Mesenchymal stem cell (in vitro differentiated cells and primary cell): Measurements from ENCODE around the gene SKIDA1.

Experiments
- DNase-seq: peaks from one replicate; pipeline ENCODE4 v3.0.0-alpha.2; 2013
- H2AFZ ChIP-seq: one replicate; pipeline ENCODE4 v1.6.1; 2013; ENCODE audit warnings: low read depth, mild to moderate bottlenecking, control low read depth, inconsistent platforms, low read length, moderate library complexity
- H2AK5ac ChIP-seq: 2 replicates; pipeline ENCODE4 v1.6.1; 2013; ENCODE audit warnings: low read length, moderate library complexity, mild to moderate bottlenecking, inconsistent platforms; ENCODE audit not compliant: severe bottlenecking
- H2BK120ac ChIP-seq: one replicate; pipeline ENCODE4 v1.6.1; 2013; ENCODE audit warnings: low read depth, mild to moderate bottlenecking, inconsistent platforms, low read length, moderate library complexity
- H2BK12ac ChIP-seq, 2 experiments: one replicate each; pipeline ENCODE4 v1.6.1; 2013; ENCODE audit warnings: inconsistent platforms in 2 of 2, low read length in 2 of 2, mild to moderate bottlenecking in 2 of 2, moderate library complexity in 2 of 2, control low read depth in 1 of 2
- H2BK15ac ChIP-seq: one replicate; pipeline ENCODE4 v1.6.1; 2013; ENCODE audit warnings: mild to moderate bottlenecking, low read depth, inconsistent platforms; ENCODE audit not compliant: poor library complexity, severe bottlenecking
- H2BK5ac ChIP-seq: 2 replicates; pipeline ENCODE4 v1.6.1; 2013; ENCODE audit warnings: low read depth, mild to moderate bottlenecking, low read length, control low read depth, inconsistent platforms; ENCODE audit not compliant: poor library complexity, severe bottlenecking
- H3K14ac ChIP-seq, 2 experiments: one replicate each; pipeline ENCODE4 v1.6.1; 2013; ENCODE audit warnings: inconsistent platforms in 2 of 2, low read length in 2 of 2, control low read depth in 1 of 2, mild to moderate bottlenecking in 1 of 2, moderate library complexity in 1 of 2
- H3K18ac ChIP-seq, 2 experiments: one replicate each; pipeline ENCODE4 v1.6.1; 2013; ENCODE audit warnings: inconsistent platforms in 2 of 2, low read length in 2 of 2, control low read depth in 1 of 2, low read depth in 1 of 2, mild to moderate bottlenecking in 1 of 2
- H3K23ac ChIP-seq, 2 experiments: one replicate each; pipeline ENCODE4 v1.6.1; 2013; ENCODE audit warnings: inconsistent platforms in 2 of 2, low read length in 2 of 2, mild to moderate bottlenecking in 2 of 2, moderate library complexity in 2 of 2, control low read depth in 1 of 2
- H3K27ac ChIP-seq: 2 replicates; pipeline ENCODE4 v1.5.1; 2013; ENCODE audit warnings: mild to moderate bottlenecking, moderate library complexity, low read length, control low read depth, inconsistent platforms; ENCODE audit not compliant: poor library complexity, severe bottlenecking
- H3K27me3 ChIP-seq, 2 experiments: 2 replicates each; pipeline versions ENCODE4 v1.6.1 to v1.7.0; 2013; ENCODE audit warnings: low read length in 2 of 2, mild to moderate bottlenecking in 2 of 2, moderate library complexity in 2 of 2, control low read depth in 1 of 2, inconsistent platforms in 1 of 2; ENCODE audit not compliant: control insufficient read depth in 1 of 2, insufficient read depth in 1 of 2
- H3K36me3 ChIP-seq, 2 experiments: 2 replicates each; pipeline versions ENCODE4 v1.6.1 to v1.7.0; 2013; ENCODE audit warnings: low read length in 2 of 2, control low read depth in 1 of 2, inconsistent platforms in 1 of 2, low read depth in 1 of 2, mild to moderate bottlenecking in 1 of 2; ENCODE audit not compliant: insufficient read depth in 2 of 2, control insufficient read depth in 1 of 2
- H3K4ac ChIP-seq, 2 experiments: one replicate each; pipeline ENCODE4 v1.6.1; 2013; ENCODE audit warnings: inconsistent platforms in 2 of 2, low read length in 2 of 2, mild to moderate bottlenecking in 2 of 2, moderate library complexity in 2 of 2, control low read depth in 1 of 2, low read depth in 1 of 2
- H3K4me1 ChIP-seq: 2 replicates; pipeline ENCODE4 v1.6.1; 2013; ENCODE audit warnings: low read depth, low read length, control low read depth; ENCODE audit not compliant: control insufficient read depth, insufficient read depth
- H3K4me2 ChIP-seq: 2 replicates; pipeline ENCODE4 v1.6.1; 2013; ENCODE audit warnings: low read length, mild to moderate bottlenecking, inconsistent platforms; ENCODE audit not compliant: poor library complexity, severe bottlenecking
- H3K4me3 ChIP-seq, 2 experiments: 2 replicates each; pipeline versions ENCODE4 v1.5.1 to v1.7.0; 2013; ENCODE audit warnings: low read length in 2 of 2, mild to moderate bottlenecking in 2 of 2, control low read depth in 1 of 2, low read depth in 1 of 2; ENCODE audit not compliant: insufficient read depth in 1 of 2
- H3K79me1 ChIP-seq: replicated peaks from 2 replicates; pipeline ENCODE4 v1.6.1; 2013; ENCODE audit warnings: mild to moderate bottlenecking, control low read depth, low read length, inconsistent platforms; ENCODE audit not compliant: poor library complexity, severe bottlenecking
- H3K9ac ChIP-seq: 2 replicates; pipeline ENCODE4 v1.7.0; 2013; ENCODE audit warnings: mild to moderate bottlenecking, low read length, moderate library complexity
- H3K9me3 ChIP-seq: 2 replicates; pipeline ENCODE4 v1.7.0; 2013; ENCODE audit warnings: mild to moderate bottlenecking, low read length; ENCODE audit not compliant: control insufficient read depth
- H4K8ac ChIP-seq: one replicate; pipeline ENCODE4 v1.6.1; 2013; ENCODE audit warnings: inconsistent platforms, mild to moderate bottlenecking, low read length, moderate library complexity
- H4K91ac ChIP-seq: one replicate; pipeline ENCODE4 v1.6.1; 2013; ENCODE audit warnings: mild to moderate bottlenecking, low read length, inconsistent platforms
- WGBS: methylation state at CpG from one replicate; pipeline ENCODE4 v1.1.7; 2013; ENCODE audit warnings: mixed read lengths; 5-methylcytosine and 5-hydroxymethylcytosine counted together

The SKIDA1 gene

DNA sequence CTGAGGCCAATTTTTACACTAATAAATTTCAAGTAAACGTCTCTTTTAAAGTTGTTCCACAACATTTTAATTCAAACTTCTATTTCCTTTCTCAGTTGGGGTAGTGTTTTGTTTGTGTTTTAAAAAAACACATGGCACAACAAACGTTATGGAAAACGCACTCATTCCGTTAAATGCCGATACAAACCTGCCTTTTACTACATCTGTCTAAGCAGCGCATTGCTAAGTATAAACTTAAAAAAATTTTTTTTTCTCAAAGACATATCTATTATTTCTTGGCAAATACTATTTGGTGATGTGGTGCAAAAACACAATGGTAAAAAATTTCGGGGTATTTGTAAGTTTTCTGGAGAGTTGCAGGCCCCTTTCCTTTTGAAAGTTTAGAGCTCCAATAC, 1.4 kb downstream of the SKIDA1 start:
- no peak overlapping the region for H3K4ac ChIP-seq
- H2BK120ac ChIP-seq: no peak overlapping the region
- 0% methylated on average over 1 of the region's 7 CpGs for WGBS
- peak overlapping the region; percentile 98 for H3K9ac ChIP-seq
- no peak overlapping the region for H2BK15ac ChIP-seq
- peak overlapping the region in 1 of 2 experiments; percentile 96 for H3K18ac ChIP-seq
- H3K9me3 ChIP-seq: no peaks in the 10 kb centered on the region
- H3K79me1 ChIP-seq: no peaks in the 10 kb centered on the region
- H4K8ac ChIP-seq: no peak overlapping the region
- no peak overlapping the region for H3K27ac ChIP-seq
- H2AFZ ChIP-seq: no peak overlapping the region
- H3K4me3 ChIP-seq: peak overlapping the region in 1 of 2 experiments; percentile 81
- peak overlapping the region; percentile 99 for H3K4me2 ChIP-seq
- peaks cover 2% of the 10 kb centered on the region for H3K4me1 ChIP-seq
- H3K27me3 ChIP-seq: no peaks in the 10 kb centered on the region
- H2AK5ac ChIP-seq: no peak overlapping the region
- no peaks in the 10 kb centered on the region for H3K36me3 ChIP-seq
- H4K91ac ChIP-seq: no peak overlapping the region
- H2BK5ac ChIP-seq: no peak overlapping the region
- peak overlapping the region; percentile 2 to 69 for H2BK12ac ChIP-seq
- H3K23ac ChIP-seq: no peak overlapping the region
- no peak overlapping the region for H3K14ac ChIP-seq
- no peak for DNase-seq

DNA sequence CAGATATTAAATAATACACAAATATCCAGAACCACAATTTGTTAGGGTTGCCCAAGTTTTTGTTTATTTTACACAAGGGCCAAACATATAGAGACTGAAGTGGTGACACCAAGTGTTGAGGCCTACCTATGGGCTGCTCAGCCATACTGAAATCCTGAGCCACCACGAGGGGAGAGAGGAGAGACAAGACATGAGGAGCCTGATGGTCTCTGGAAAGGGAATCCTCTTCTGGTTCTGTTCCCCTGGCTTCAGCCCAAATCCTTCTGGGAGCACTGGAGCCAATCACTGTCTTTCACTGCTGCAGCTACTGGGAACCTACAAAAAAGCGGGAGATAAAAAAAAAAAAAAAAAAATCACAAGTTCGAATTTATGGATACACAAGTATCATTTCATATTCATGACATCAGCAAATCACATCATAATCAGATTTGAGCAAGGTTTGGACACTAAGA, 1.9 kb downstream of the SKIDA1 start:
- WGBS: 24% methylated on average over 3 of the region's 3 CpGs
- Histone ChIP-seq H3K9ac (peak overlapping the region; percentile 98), H3K9me3 (no peaks in the 10 kb centered on the region)

DNA sequence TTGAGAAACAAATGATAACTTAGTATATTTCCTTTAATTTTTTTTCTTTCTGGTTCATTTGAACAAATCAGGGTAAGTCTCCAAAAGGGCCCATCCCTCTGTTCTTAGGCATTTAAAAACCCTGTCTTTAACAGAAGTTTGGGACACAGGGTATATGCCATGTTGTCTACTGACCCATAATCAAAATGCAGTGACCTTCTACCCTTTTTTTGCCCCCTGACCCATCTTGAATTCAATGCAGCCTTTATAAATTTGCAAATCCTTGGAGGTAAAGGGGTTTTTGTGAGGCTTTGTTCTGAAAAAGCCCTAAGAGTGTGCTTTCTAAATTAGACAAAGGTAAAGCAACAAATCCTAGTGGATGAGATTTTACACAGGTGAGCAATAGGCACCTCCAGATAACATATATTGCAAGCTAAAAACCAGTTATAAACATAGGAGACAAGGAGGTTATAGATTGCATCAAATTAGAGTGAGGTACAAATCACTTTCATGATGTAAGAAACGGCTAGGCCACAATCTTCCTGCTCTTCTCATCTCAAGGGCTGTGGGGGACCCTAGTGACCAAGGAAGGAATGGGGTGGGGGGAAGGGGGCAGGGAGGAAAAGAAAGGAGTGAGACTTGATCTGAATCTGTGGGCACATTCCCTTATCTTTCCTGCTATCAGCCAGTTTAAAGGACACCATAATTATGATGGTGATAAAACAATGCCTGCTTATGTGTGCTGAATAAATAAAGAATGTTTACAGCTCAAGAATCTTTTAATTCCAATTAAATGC, 2.7 kb downstream of the SKIDA1 start:
- Histone ChIP-seq H3K9me3 (no peaks in the 10 kb centered on the region), H3K4me2 (no peak overlapping the region), H2BK120ac (no peak overlapping the region), H2BK15ac (no peak overlapping the region), H2BK5ac (no peak overlapping the region), H4K8ac (no peak overlapping the region), H3K23ac (no peak overlapping the region), H3K27ac (no peak overlapping the region), H3K4me1 (peaks cover 2% of the 10 kb centered on the region), H2AK5ac (no peak overlapping the region), H3K14ac (no peak overlapping the region), H2BK12ac (no peak overlapping the region), H3K18ac (no peak overlapping the region), H3K27me3 (no peaks in the 10 kb centered on the region), H3K36me3 (no peaks in the 10 kb centered on the region), H3K4me3 (no peak overlapping the region), H3K4ac (no peak overlapping the region), H4K91ac (no peak overlapping the region), H3K79me1 (no peaks in the 10 kb centered on the region), H2AFZ (no peak overlapping the region), H3K9ac (peak overlapping the region; percentile 98)
- WGBS: 20% methylated on average over 1 of the region's 1 CpG
- no peak for DNase-seq

More for the DNA sequence above, 1.9 kb downstream of the SKIDA1 start:
- Histone ChIP-seq H3K23ac (no peak overlapping the region), H4K91ac (no peak overlapping the region), H3K4me3 (no peak overlapping the region), H2BK15ac (no peak overlapping the region), H3K4me1 (peaks cover 2% of the 10 kb centered on the region), H3K79me1 (no peaks in the 10 kb centered on the region), H4K8ac (no peak overlapping the region), H3K18ac (no peak overlapping the region), H2BK5ac (no peak overlapping the region), H2BK12ac (no peak overlapping the region), H2AK5ac (no peak overlapping the region), H3K4ac (no peak overlapping the region), H3K27ac (no peak overlapping the region), H3K14ac (no peak overlapping the region), H2AFZ (no peak overlapping the region), H2BK120ac (no peak overlapping the region), H3K27me3 (no peaks in the 10 kb centered on the region), H3K36me3 (no peaks in the 10 kb centered on the region), H3K4me2 (no peak overlapping the region)
- DNase-seq: peak; percentile 65

DNA sequence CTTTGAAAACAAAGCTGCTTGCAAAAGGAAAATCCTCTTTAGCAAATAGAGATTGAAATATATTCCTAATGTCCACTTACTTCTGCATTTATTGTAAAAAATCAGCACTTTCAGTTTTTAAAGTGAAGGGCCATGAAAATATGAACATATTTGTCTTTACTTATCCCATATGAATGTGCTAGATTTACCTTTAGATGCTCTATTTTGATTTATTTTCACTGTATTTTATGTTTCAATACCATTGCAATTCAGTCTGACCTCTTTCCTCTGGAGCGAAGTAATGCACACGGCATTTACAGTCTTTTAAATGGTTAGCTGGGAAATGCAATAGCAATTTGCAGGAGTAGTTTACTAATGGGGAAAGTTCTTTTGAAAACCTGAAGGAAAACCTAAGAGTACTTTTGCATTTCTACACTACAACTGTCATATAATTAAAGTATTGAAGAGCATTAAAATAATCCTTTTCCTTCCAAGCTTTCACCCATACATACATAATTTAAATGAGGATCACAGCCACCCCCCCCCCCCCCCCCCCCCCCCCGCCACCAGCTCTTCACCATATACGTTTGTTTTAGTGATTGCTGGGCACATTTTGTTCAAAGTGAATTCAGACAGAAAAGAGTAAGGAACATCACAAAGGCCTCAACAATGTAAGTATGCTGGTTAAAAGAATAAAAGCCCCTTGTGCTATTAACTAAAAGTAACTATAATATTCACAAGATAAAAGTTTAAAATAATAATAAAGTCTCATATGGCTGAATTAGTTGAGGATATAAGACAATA, 3.5 kb downstream of the SKIDA1 start:
- H3K36me3 ChIP-seq: no peaks in the 10 kb centered on the region

More for the DNA sequence above, 3.5 kb downstream of the SKIDA1 start:
- no peak overlapping the region for H3K18ac ChIP-seq
- H2BK12ac ChIP-seq: no peak overlapping the region
- H3K27ac ChIP-seq: no peak overlapping the region
- peaks cover under 1% of the 10 kb centered on the region for H3K4me1 ChIP-seq
- no peak overlapping the region for H2BK120ac ChIP-seq
- no peak overlapping the region for H2AFZ ChIP-seq
- peak overlapping the region in 1 of 2 experiments; percentile 48 for H3K4me3 ChIP-seq
- no peak overlapping the region for H4K91ac ChIP-seq
- H2BK15ac ChIP-seq: no peak overlapping the region
- H3K4me2 ChIP-seq: no peak overlapping the region
- H2BK5ac ChIP-seq: no peak overlapping the region
- WGBS: no CpG with 5 or more reads among the region's 4 CpGs
- H3K27me3 ChIP-seq: no peaks in the 10 kb centered on the region
- H3K14ac ChIP-seq: no peak overlapping the region
- H3K9ac ChIP-seq: peak overlapping the region; percentile 92
- no peak for DNase-seq
- no peaks in the 10 kb centered on the region for H3K9me3 ChIP-seq
- no peak overlapping the region for H4K8ac ChIP-seq
- no peak overlapping the region for H2AK5ac ChIP-seq
- H3K23ac ChIP-seq: no peak overlapping the region
- H3K79me1 ChIP-seq: no peaks in the 10 kb centered on the region
- no peak overlapping the region for H3K4ac ChIP-seq
